ENCODE measurements around the gene TAS2R7. TPM values are rescaled to one million over a fixed set of nuclear protein-coding genes. Genes with fewer than 3 reads are reported as not detected.

The TAS2R7 gene
- total RNA-seq: 0.16 TPM in 1 of 2 replicates, not detected in the other

GRCh38 chr12:10802587-10802986, at the start of gene TAS2R7:
Gene TAS2R7, minus strand, starts transcription at chr12:10802627. Its CDS starts 57 bp downstream, at chr12:10802570.

GRCh38 chr12:10849425-10849878, 47.0 kb upstream of the TAS2R7 start, which contains the start of gene PRR4:
Gene PRR4, minus strand, starts transcription at chr12:10849475. Its CDS starts 38 bp downstream, at chr12:10849437.

DNA sequence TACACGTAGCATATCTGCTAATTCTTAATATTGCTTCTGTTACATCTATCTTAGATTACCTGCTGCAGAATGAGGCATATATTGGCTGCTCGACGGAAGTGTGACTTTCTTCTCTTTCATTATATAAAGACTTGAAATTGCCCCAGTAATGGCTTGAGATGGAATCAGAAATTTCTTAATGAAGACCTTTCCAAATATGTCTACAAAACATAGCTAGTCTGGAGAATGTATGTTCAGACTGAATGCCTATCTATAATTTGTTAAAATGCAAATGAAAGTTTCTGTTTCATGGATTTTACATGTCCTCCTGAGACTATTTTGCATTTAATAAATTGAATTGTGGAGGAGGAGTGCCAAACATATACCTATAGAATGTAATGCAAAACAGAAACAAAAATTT, 23.8 kb upstream of the TAS2R7 start, which contains the start of gene TAS2R10:
TAS2R10 (minus strand) TSS at position 101 of the 400 bp plus-strand sequence; CDS start at position 12, 89 bp downstream.

DNA sequence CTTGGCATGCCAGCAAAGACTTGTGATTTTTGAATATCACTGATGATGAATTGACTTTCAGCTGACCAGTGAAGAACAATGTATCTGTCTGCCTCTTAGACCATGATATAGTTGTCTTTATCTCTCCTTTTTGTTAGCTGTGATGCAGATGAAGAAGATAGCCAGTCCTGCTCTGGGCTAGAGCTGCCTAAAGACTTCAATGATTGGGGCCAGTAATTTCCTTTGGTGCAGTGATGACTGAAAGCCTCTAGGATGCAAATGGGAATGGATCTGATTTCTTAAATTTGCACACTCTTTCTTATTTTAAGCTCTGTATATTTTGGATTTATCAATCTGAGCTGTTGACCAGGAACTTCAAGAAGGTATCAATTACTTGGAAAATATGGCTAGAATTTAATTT, 7.6 kb upstream of the TAS2R7 start, which contains the start of gene TAS2R9:
TAS2R9 (minus strand) TSS at position 101 of the 400 bp plus-strand sequence; CDS start at position 8, 93 bp downstream.

DNA sequence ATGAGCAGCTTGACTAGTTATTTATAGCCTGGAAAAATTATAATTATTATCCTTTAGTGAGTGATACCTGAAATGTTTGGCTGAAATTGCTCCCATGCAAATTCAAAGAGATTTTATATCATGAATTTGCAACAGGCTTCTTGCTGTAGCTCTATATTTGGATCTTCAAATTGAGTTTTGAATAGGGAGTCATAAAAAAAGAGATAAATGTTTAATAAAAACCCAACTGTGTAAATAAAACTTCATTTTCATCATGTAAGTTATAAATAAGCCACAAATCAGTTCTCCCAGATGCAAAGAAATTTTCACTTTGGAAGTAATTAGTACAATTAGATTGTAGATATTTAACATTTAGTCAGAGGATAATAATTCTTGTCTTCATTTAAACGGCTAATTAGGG, 4.8 kb upstream of the TAS2R7 start, which contains the start of gene TAS2R8:
TAS2R8 (minus strand) TSS at position 101 of the 400 bp plus-strand sequence. CDS start 306 bp downstream, outside the sequence.

Small RNAs within 50 kb of the gene (small RNA-seq; reads per million reads assigned to genes)
- not detected for gene PRR4

Other genes with a start within 250 kb of the TAS2R7 start
- 13.5 and 15.1 TPM in 2 replicates for gene MAGOHB, start 189.0 kb downstream of the TAS2R7 start, total RNA-seq
- 2.3 and 4.9 TPM in 2 replicates for gene STYK1, start 128.6 kb downstream of the TAS2R7 start, total RNA-seq
- 167 and 170 TPM in 2 replicates for gene YBX3, start 79.3 kb downstream of the TAS2R7 start, total RNA-seq
- 0.12 TPM in 1 of 2 replicates, not detected in the other for gene TAS2R8, start 4.7 kb upstream of the TAS2R7 start, total RNA-seq
- gene TAS2R9, start 7.5 kb upstream of the TAS2R7 start, total RNA-seq: not detected in 2 replicates
- 1.2 and 1.8 TPM in 2 replicates for gene TAS2R10, start 23.7 kb upstream of the TAS2R7 start, total RNA-seq
- 1.7 and 10.5 TPM in 2 replicates for gene PRR4, start 46.8 kb upstream of the TAS2R7 start, total RNA-seq
- gene PRH1, start 81.6 kb upstream of the TAS2R7 start, total RNA-seq: 19.8 and 37.5 TPM in 2 replicates
- 1.8 and 3.4 TPM in 2 replicates for gene TAS2R13, start 106.9 kb upstream of the TAS2R7 start, total RNA-seq
- not detected in 2 replicates for gene PRH2, start 126.6 kb upstream of the TAS2R7 start, total RNA-seq
- 2.9 and 7.0 TPM in 2 replicates for gene TAS2R14, start 136.6 kb upstream of the TAS2R7 start, total RNA-seq
- gene TAS2R50, start 184.3 kb upstream of the TAS2R7 start, total RNA-seq: 4.7 and 7.0 TPM in 2 replicates
- gene TAS2R20, start 195.7 kb upstream of the TAS2R7 start, total RNA-seq: 3.3 and 7.5 TPM in 2 replicates
- gene TAS2R19, start 220.0 kb upstream of the TAS2R7 start, total RNA-seq: 4.9 and 9.6 TPM in 2 replicates
- 6.4 and 10.9 TPM in 2 replicates for gene TAS2R31, start 228.8 kb upstream of the TAS2R7 start, total RNA-seq

Measured in hair follicle dermal papilla cell (primary cell).